ENCODE data around the gene DBH.
"Not testable (repeated sequence)": the region's sequence is repeated elsewhere in the genome, so short reads cannot be mapped to it uniquely, and the experiment has no call there.

DBH gene

GRCh38 chr9:133669182-133669801 is 33.1 kb downstream of the DBH start:
- DNase-seq = no peak

GRCh38 chr9:133670466-133670865 is 34.3 kb downstream of the DBH start:
- no peak for DNase-seq

- DNase-seq = no peak
Observed at GRCh38 chr9:133671371-133671770, 35.2 kb downstream of the DBH start.

- DNase-seq = no peak
Observed at GRCh38 chr9:133672503-133673257, 36.5 kb downstream of the DBH start.

GRCh38 chr9:133673258-133673655 is 37.1 kb downstream of the DBH start:
- DNase-seq = no peak

GRCh38 chr9:133674091-133674490 is 37.9 kb downstream of the DBH start:
- DNase-seq = no peak

GRCh38 chr9:133675796-133676195 is 39.6 kb downstream of the DBH start:
- not testable (repeated sequence) for DNase-seq

- no peak for DNase-seq
Observed at GRCh38 chr9:133676450-133676849, 40.3 kb downstream of the DBH start.

GRCh38 chr9:133677126-133678010 is 41.2 kb downstream of the DBH start:
- DNase-seq = no peak

GRCh38 chr9:133679056-133679455 is 42.9 kb downstream of the DBH start:
- no peak for DNase-seq

GRCh38 chr9:133679466-133680061 is 43.4 kb downstream of the DBH start:
- no peak for DNase-seq

GRCh38 chr9:133680250-133680975 is 44.2 kb downstream of the DBH start:
- no peak for DNase-seq

- DNase-seq = no peak
Observed at GRCh38 chr9:133680976-133681657, 45.0 kb downstream of the DBH start.

GRCh38 chr9:133681658-133682306 is 45.6 kb downstream of the DBH start:
- no peak for DNase-seq

GRCh38 chr9:133682818-133683585 is 46.8 kb downstream of the DBH start:
- DNase-seq = peak in 1 of 2 experiments; percentile 38

GRCh38 chr9:133683586-133684120 is 47.5 kb downstream of the DBH start:
- DNase-seq = peak in 1 of 2 experiments; percentile 27

- DNase-seq = no peak
Observed at GRCh38 chr9:133684121-133684935, 48.2 kb downstream of the DBH start.

GRCh38 chr9:133684936-133685361 is 48.8 kb downstream of the DBH start:
- DNase-seq = no peak
